ENCODE measurements around the gene G3BP2. TPM values are rescaled to one million over a fixed set of nuclear protein-coding genes. Genes with fewer than 3 reads are reported as not detected.

G3BP2 gene
- total RNA-seq, 1 donor from 2014 or later: 135 TPM

GRCh38 chr4:75637827-75638226 lies 35.4 kb downstream of the G3BP2 start:
- TF ChIP-seq CTCF (IDR thresholded peaks at IDR 0.05; ENCODE audit: insufficient read depth, low read length, poor library complexity, severe bottlenecking): no peak
- Histone ChIP-seq H3K27me3 (ENCODE audit: control insufficient read depth, insufficient read depth, low read length) (no peaks in the 10 kb centered on the region), H3K4me3 (ENCODE audit: low read depth, low read length) (no peak overlapping the region), H3K36me3 (ENCODE audit: control insufficient read depth, insufficient read depth, low read length) (no peaks in the 10 kb centered on the region)
- DNase-seq (ENCODE audit: low read depth): no peak

GRCh38 chr4:75637176-75637575 lies 36.0 kb downstream of the G3BP2 start:
- no peak for TF ChIP-seq CTCF (IDR thresholded peaks at IDR 0.05; ENCODE audit: insufficient read depth, low read length, poor library complexity, severe bottlenecking)
- no peak overlapping the region for H3K4me3 ChIP-seq (ENCODE audit: low read depth, low read length)
- H3K36me3 ChIP-seq (ENCODE audit: control insufficient read depth, insufficient read depth, low read length): no peaks in the 10 kb centered on the region
- H3K27me3 ChIP-seq (ENCODE audit: control insufficient read depth, insufficient read depth, low read length): no peaks in the 10 kb centered on the region
- DNase-seq (ENCODE audit: low read depth): peak; percentile 52

- Histone ChIP-seq H3K4me3 (ENCODE audit: low read depth, low read length) (no peak overlapping the region), H3K27me3 (ENCODE audit: control insufficient read depth, insufficient read depth, low read length) (no peaks in the 10 kb centered on the region), H3K36me3 (ENCODE audit: control insufficient read depth, insufficient read depth, low read length) (no peaks in the 10 kb centered on the region)
- DNase-seq (ENCODE audit: low read depth): no peak
- no peak for TF ChIP-seq CTCF (IDR thresholded peaks at IDR 0.05; ENCODE audit: insufficient read depth, low read length, poor library complexity, severe bottlenecking)
Observed at GRCh38 chr4:75634951-75635350, 38.3 kb downstream of the G3BP2 start.

GRCh38 chr4:75634281-75634680 lies 38.9 kb downstream of the G3BP2 start:
- DNase-seq (ENCODE audit: low read depth): no peak
- no peak for TF ChIP-seq CTCF (IDR thresholded peaks at IDR 0.05; ENCODE audit: insufficient read depth, low read length, poor library complexity, severe bottlenecking)

GRCh38 chr4:75633846-75634245 lies 39.4 kb downstream of the G3BP2 start:
- Histone ChIP-seq H3K36me3 (ENCODE audit: control insufficient read depth, insufficient read depth, low read length) (no peaks in the 10 kb centered on the region), H3K27me3 (ENCODE audit: control insufficient read depth, insufficient read depth, low read length) (no peaks in the 10 kb centered on the region), H3K4me3 (ENCODE audit: low read depth, low read length) (no peak overlapping the region)
- no peak for DNase-seq (ENCODE audit: low read depth)
- TF ChIP-seq CTCF (IDR thresholded peaks at IDR 0.05; ENCODE audit: insufficient read depth, low read length, poor library complexity, severe bottlenecking): no peak

More at GRCh38 chr4:75634281-75634680, 38.9 kb downstream of the G3BP2 start:
- no peaks in the 10 kb centered on the region for H3K27me3 ChIP-seq (ENCODE audit: control insufficient read depth, insufficient read depth, low read length)
- H3K4me3 ChIP-seq (ENCODE audit: low read depth, low read length): no peak overlapping the region
- H3K36me3 ChIP-seq (ENCODE audit: control insufficient read depth, insufficient read depth, low read length): no peaks in the 10 kb centered on the region

GRCh38 chr4:75630937-75631329 lies 42.3 kb downstream of the G3BP2 start:
- TF ChIP-seq CTCF (IDR thresholded peaks at IDR 0.05; ENCODE audit: insufficient read depth, low read length, poor library complexity, severe bottlenecking): no peak
- Histone ChIP-seq H3K36me3 (ENCODE audit: control insufficient read depth, insufficient read depth, low read length) (no peaks in the 10 kb centered on the region), H3K27me3 (ENCODE audit: control insufficient read depth, insufficient read depth, low read length) (no peaks in the 10 kb centered on the region), H3K4me3 (ENCODE audit: low read depth, low read length) (peak overlapping the region; percentile 65)
- DNase-seq (ENCODE audit: low read depth): no peak

All from kidney epithelial cell (primary cell).